Heart left ventricle (tissue), 16 donors: Measurements from ENCODE around the gene ODC1. TPM values are rescaled to one million over a fixed set of nuclear protein-coding genes. Genes with fewer than 3 reads are reported as not detected.

Source experiments
- ATAC-seq, 4 donors: fragments of 200-7000 bp; cut with Tn5 transposase; one replicate each; pipeline ENCODE4 v1.9.1; 2020 to 2022; ENCODE audit warnings: moderate library complexity in 4 of 4, mild to moderate bottlenecking in 3 of 4, moderate number of reproducible peaks in 1 of 4
- DNase-seq, 5 donors: peaks; one replicate each; pipeline ENCODE4 v3.0.0-alpha.2; 2020
- H3K27ac ChIP-seq, 12 donors: fragments of 200-600 bp; sonication (generic) in 4 of 12; one replicate each; pipeline versions ENCODE4 v1.5.0 to v1.8.0; 2016 to 2022; ENCODE audit warnings: mild to moderate bottlenecking in 2 of 12
- H3K27me3 ChIP-seq, 9 donors: fragments of 200-600 bp; sonication (generic) in 2 of 9; one replicate each; pipeline versions ENCODE4 v1.5.1 to v1.8.0; 2016 to 2022; ENCODE audit warnings: mild to moderate bottlenecking in 3 of 9
- H3K36me3 ChIP-seq, 9 donors: fragments of 200-600 bp; sonication (generic) in 2 of 9; one replicate each; pipeline versions ENCODE4 v1.5.0 to v1.8.0; 2018 to 2022; ENCODE audit warnings: mild to moderate bottlenecking in 2 of 9
- H3K4me1 ChIP-seq, 12 donors: fragments of 200-600 bp; sonication (generic) in 4 of 12; one replicate each; pipeline versions ENCODE4 v1.5.0 to v1.8.0; 2016 to 2022; ENCODE audit warnings: mild to moderate bottlenecking in 3 of 12
- H3K4me3 ChIP-seq, 12 donors: fragments of 200-600 bp; sonication (generic) in 4 of 12; one replicate each; pipeline versions ENCODE4 v1.5.0 to v1.8.0; 2017 to 2022; ENCODE audit warnings: mild to moderate bottlenecking in 9 of 12, moderate library complexity in 4 of 12
- H3K9me3 ChIP-seq, 12 donors: fragments of 200-600 bp; sonication (generic) in 4 of 12; one replicate each; pipeline versions ENCODE4 v1.5.0 to v1.8.0; 2016 to 2022; ENCODE audit warnings: mild to moderate bottlenecking in 1 of 12
- POLR2A ChIP-seq, 2 donors: fragments of 450-650 bp; IDR thresholded peaks; one replicate each; pipeline ENCODE4 v1.6.1; 2017; ENCODE audit warnings: antibody characterized with exemption in 2 of 2, mild to moderate bottlenecking in 2 of 2, moderate library complexity in 2 of 2
- WGBS, 4 donors: extraction: QIAGEN DNeasy Blood & Tissue Kit in 2 of 4; methylation state at CpG; one replicate each; pipeline versions ENCODE4 v1.1.5 to v1.1.7; 2013 to 2018; 5-methylcytosine and 5-hydroxymethylcytosine counted together
- intact Hi-C, 10 donors: fragments of 100-400 bp; cut with DNase I; formaldehyde crosslinking; loops; one replicate each; pipeline versions ENCODE4 v1.11.1 to v1.14.2; 2022
- polyA plus RNA-seq, 2 donors: library from polyadenylated mRNA; stranded (reverse); fragments of 200-250 nt; gene quantifications; one replicate each; pipeline ENCODE4 v1.2.3, GENCODE V29; 2013
- total RNA-seq, 9 donors: library from RNA; depleted of rRNA in 2 of 9; stranded (reverse); fragments of >200 nt in 2 of 9; fragmentation: NEBNext Ultra II Directional in 3 of 9; extraction: Animal tissue kit (Norgen Biotek cat#: 25700) in 3 of 9; gene quantifications; one replicate each; pipeline versions ENCODE4 v1.1.0 to v1.2.4, GENCODE V29; 2016 to 2023
- TF ChIP-seq, protein P1 (sequence below), 12 donors: fragments of 200-600 bp; sonication (generic) in 4 of 12; IDR thresholded peaks; one replicate each; pipeline versions ENCODE4 v1.5.0 to v1.8.0; 2018 to 2022; ENCODE audit warnings: antibody characterized with exemption in 12 of 12, mild to moderate bottlenecking in 5 of 12
- donor health status: ischemic (EF 13 %, LVEDD 7.1; RV severe dilation, severe dysfunction).
- donor health status: healthy with polysubstance abuse.
- donor health status: DM: no; HTN: yes; CAD: no.
- donor health status: DM: no; HTN: no; CAD: no.
- donor health status: ischemic (EF 25% LVEDD 6.9; RV normal size, moderate dysfunction).
- donor health status: ischemic (EF 25% LVEDD 5.7; RV mildly dilated, moderate dysfunction).
- donor health status: healthy.
- donor health status: DM: yes; HTN: yes; CAD: no.
- donor health status: ischemic (EF 35%, LVEDD 5.7; RV mildly dilated, moderate dysfunction).
- donor health status: nonischemic (EF 11% LVEDD 7.7; RV severe dilation, severe dysfunction).
- donor health status: DM: yes; HTN: yes; CAD: no.
- donor health status: PGD.
- donor health status: ischemic (EF 29% LVEDD 5.4; RV normal size, mild dysfunction).
- donor health status: nonischemic (EF 23%, LVEDD 6.1; RV moderate dilation, normal function).

ODC1 gene
- total and polyA plus RNA-seq, 11 donors = 6.1 to 103 (median 48.2) TPM

DNA sequence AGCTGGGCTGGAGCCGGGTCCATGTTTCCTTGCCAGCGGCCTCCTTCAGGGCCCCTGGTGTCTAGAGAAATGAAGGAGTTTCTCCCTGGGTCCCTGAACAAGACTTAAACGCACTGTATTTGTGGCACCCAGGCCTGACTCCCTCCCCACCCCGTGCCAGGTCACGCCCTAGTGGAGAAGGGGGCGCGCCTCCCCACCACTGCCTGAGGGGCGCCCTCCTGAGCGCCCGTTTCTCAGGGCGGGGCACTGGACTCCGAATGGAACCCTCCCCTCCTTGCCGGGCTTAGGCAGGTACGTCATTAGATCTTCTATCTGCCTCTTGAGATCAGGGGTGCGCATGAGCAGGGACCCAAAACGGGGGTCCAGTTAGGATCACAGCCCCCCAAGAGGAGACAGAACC, 16.3 kb downstream of the ODC1 start:
- Histone ChIP-seq H3K9me3 (no peaks in the 10 kb centered on the region), H3K4me3 (peak overlapping the region in 3 of 12 donors; percentile 44 to 61 (median 51)), H3K36me3 (peaks cover 0 to 13% (median 5%) of the 10 kb centered on the region in 9 donors), H3K27ac (no peak overlapping the region), H3K4me1 (peaks cover 0 to 20% (median 1%) of the 10 kb centered on the region in 12 donors), H3K27me3 (peaks cover 0 to 7% (median 0%) of the 10 kb centered on the region in 9 donors)
- WGBS, 4 donors = 71 to 77% (median 73%) methylated on average over 14 to 16 of the region's 16 CpGs
- no peak for ATAC-seq
- TF ChIP-seq POLR2A (IDR thresholded peaks at IDR 0.05) = no peak
- TF ChIP-seq, protein P1, sequence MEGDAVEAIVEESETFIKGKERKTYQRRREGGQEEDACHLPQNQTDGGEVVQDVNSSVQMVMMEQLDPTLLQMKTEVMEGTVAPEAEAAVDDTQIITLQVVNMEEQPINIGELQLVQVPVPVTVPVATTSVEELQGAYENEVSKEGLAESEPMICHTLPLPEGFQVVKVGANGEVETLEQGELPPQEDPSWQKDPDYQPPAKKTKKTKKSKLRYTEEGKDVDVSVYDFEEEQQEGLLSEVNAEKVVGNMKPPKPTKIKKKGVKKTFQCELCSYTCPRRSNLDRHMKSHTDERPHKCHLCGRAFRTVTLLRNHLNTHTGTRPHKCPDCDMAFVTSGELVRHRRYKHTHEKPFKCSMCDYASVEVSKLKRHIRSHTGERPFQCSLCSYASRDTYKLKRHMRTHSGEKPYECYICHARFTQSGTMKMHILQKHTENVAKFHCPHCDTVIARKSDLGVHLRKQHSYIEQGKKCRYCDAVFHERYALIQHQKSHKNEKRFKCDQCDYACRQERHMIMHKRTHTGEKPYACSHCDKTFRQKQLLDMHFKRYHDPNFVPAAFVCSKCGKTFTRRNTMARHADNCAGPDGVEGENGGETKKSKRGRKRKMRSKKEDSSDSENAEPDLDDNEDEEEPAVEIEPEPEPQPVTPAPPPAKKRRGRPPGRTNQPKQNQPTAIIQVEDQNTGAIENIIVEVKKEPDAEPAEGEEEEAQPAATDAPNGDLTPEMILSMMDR (IDR thresholded peaks at IDR 0.05) = no peak
- DNase-seq = no peak
- intact Hi-C loops = loop anchor here in 9 of 10 donors (2.0 to 10.0 kb wide), 9 partner anchors 157 to 627 kb away; no protein-coding TSS in a partner anchor

DNA sequence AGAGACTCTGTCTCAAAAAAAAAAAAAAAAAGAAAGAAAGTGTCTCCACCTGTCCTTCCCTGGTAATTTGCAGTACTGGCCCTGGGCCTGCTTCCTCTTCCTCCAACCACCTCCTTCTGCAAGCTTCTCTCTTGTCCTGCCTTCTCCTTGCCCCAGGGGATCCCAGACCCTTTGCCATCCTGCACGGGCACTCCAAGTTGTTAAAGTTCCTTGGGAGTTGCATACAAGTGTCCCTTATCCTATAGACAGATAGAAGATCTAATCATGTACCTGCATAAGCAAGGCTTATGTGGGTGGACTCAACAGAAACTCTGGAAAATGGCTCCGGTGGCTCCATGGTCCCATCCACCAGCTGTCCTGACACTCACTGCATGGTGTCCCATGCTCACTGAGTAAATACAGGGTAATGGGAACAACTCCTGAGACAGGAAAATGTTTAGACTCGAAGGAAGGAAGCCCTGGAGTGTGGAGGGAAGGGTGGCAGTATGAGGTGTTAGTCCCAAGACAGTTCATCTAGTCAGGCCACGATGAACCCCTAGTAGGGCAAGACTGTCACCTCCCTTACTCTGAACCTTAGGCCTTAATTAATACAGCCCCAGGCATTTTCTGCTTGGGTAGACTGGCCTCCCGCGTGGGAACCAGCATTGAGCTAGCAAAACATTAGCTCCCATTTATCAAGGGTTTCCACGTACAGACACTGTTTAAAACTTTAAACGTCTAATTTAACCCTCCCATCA, 17.1 kb downstream of the ODC1 start:
- 81 to 89% (median 84%) methylated on average over 8 of the region's 8 CpGs for WGBS, 4 donors
- Histone ChIP-seq H3K9me3 (no peaks in the 10 kb centered on the region), H3K27me3 (peaks cover 0 to 7% (median 0%) of the 10 kb centered on the region in 9 donors), H3K4me1 (peaks cover 0 to 20% (median 1%) of the 10 kb centered on the region in 12 donors), H3K4me3 (no peak overlapping the region), H3K27ac (no peak overlapping the region), H3K36me3 (peaks cover 0 to 19% (median 12%) of the 10 kb centered on the region in 9 donors)
- TF ChIP-seq POLR2A (IDR thresholded peaks at IDR 0.05) = no peak
- TF ChIP-seq, protein P1 (IDR thresholded peaks at IDR 0.05) = no peak
- ATAC-seq = no peak
- no peak for DNase-seq
- intact Hi-C loops = loop anchor here in 8 of 10 donors (5.0 to 10.0 kb wide), 8 partner anchors 156 to 626 kb away; no protein-coding TSS in a partner anchor

DNA sequence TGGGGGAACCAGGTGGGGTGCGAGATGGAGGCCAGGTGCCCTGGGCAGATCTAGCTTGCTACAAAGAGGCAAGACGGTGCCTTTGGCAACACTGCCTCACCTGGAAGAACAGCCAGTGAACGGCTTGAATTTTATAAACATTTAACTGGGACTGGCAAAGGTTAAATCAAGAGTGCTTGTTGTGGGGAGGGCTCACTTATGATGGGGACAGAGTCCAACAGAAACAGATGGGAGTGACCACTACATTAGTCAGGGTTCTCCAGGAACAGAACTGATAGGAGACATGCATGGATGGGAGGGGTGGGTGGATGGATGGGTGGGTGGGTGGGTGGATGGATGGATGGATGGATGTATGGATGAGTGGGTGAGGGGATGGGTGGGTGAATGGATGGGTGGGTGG, 19.2 kb downstream of the ODC1 start:
- intact Hi-C loops = no loop called here
- DNase-seq (no peak), ATAC-seq (no peak)
- H3K27me3 ChIP-seq = peaks cover 0 to 7% (median 0%) of the 10 kb centered on the region in 9 donors
- H3K4me3 ChIP-seq = no peak overlapping the region
- H3K4me1 ChIP-seq = peaks cover 0 to 13% (median 1%) of the 10 kb centered on the region in 12 donors
- no peak for TF ChIP-seq POLR2A (IDR thresholded peaks at IDR 0.05)
- TF ChIP-seq, protein P1 (IDR thresholded peaks at IDR 0.05) = no peak
- H3K9me3 ChIP-seq = no peaks in the 10 kb centered on the region
- H3K36me3 ChIP-seq = peaks cover 0 to 36% (median 16%) of the 10 kb centered on the region in 9 donors
- WGBS, 4 donors = 94 to 100% (median 95%) methylated on average over 3 of the region's 3 CpGs
- H3K27ac ChIP-seq = no peak overlapping the region

DNA sequence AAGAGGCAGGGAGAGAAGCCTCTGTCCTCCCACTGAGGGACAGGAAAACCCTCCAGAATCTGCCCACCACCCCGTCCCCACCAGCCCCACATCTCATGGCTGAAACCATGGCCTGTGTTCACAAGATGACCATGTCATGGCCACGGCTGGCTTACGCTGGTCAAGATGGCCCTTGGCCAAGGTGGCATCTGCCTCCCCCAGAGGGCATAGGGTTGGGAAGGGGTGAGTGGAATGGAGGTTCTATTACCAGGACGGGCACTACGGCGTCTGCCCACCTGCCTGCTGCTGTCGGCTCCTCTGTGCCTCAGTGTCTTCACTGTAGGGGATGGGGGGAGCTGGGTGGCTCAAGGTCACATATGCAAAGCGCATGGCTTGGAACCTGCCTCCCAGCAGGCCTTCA, 19.8 kb downstream of the ODC1 start:
- H3K36me3 ChIP-seq = peaks cover 0 to 36% (median 20%) of the 10 kb centered on the region in 9 donors

More for the DNA sequence above, 19.8 kb downstream of the ODC1 start:
- 94 to 97% (median 95%) methylated on average over 5 to 8 of the region's 8 CpGs for WGBS, 4 donors
- Histone ChIP-seq H3K4me1 (peaks cover 0 to 13% (median 1%) of the 10 kb centered on the region in 12 donors), H3K4me3 (no peak overlapping the region), H3K9me3 (no peaks in the 10 kb centered on the region), H3K27ac (no peak overlapping the region), H3K27me3 (peaks cover 0 to 7% (median 0%) of the 10 kb centered on the region in 9 donors)
- no peak for ATAC-seq
- intact Hi-C loops = no loop called here
- peak in 1 of 5 donors; percentile 49 for DNase-seq
- TF ChIP-seq POLR2A (IDR thresholded peaks at IDR 0.05) = no peak
- TF ChIP-seq, protein P1 (IDR thresholded peaks at IDR 0.05) = no peak
